ENCODE measurements around the gene DTNA. TPM values are rescaled to one million over a fixed set of nuclear protein-coding genes. Genes with fewer than 3 reads are reported as not detected.

Gene DTNA
- total RNA-seq, 1 donor from 2014 or later = 153 TPM

GRCh38 chr18:34795070-34795732 is 85.1 kb downstream of the DTNA start:
- no peak for DNase-seq (ENCODE audit: missing footprints)
- peak; percentile 88 for ATAC-seq
- intact Hi-C loops (cut with DNase I) = no loop called here

- DNase-seq (ENCODE audit: missing footprints) (no peak), ATAC-seq (no peak)
- intact Hi-C loops (cut with DNase I) = no loop called here
Measured at GRCh38 chr18:34796035-34796657, 86.0 kb downstream of the DTNA start.

- no peak for ATAC-seq
- intact Hi-C loops (cut with DNase I) = no loop called here
- no peak for DNase-seq (ENCODE audit: missing footprints)
Measured at GRCh38 chr18:34799291-34799690, 89.2 kb downstream of the DTNA start.

- intact Hi-C loops (cut with DNase I) = no loop called here
- ATAC-seq (no peak), DNase-seq (ENCODE audit: missing footprints) (no peak)
Measured at GRCh38 chr18:34800381-34800780, 90.3 kb downstream of the DTNA start.

GRCh38 chr18:34801774-34802173 is 91.7 kb downstream of the DTNA start:
- DNase-seq (ENCODE audit: missing footprints) = no peak
- intact Hi-C loops (cut with DNase I) = no loop called here
- ATAC-seq = no peak

GRCh38 chr18:34802959-34803358 is 92.9 kb downstream of the DTNA start:
- DNase-seq (ENCODE audit: missing footprints) = no peak
- no peak for ATAC-seq
- intact Hi-C loops (cut with DNase I) = no loop called here

GRCh38 chr18:34803877-34804400 is 93.8 kb downstream of the DTNA start:
- intact Hi-C loops (cut with DNase I) = no loop called here
- ATAC-seq = no peak
- no peak for DNase-seq (ENCODE audit: missing footprints)

GRCh38 chr18:34805103-34805877 is 95.2 kb downstream of the DTNA start:
- DNase-seq (ENCODE audit: missing footprints) = no peak
- intact Hi-C loops (cut with DNase I) = no loop called here
- no peak for ATAC-seq

- ATAC-seq = no peak
Measured at GRCh38 chr18:34805878-34806351, 95.8 kb downstream of the DTNA start.

GRCh38 chr18:34806527-34806926 is 96.4 kb downstream of the DTNA start:
- ATAC-seq (peak; percentile 21), DNase-seq (ENCODE audit: missing footprints) (no peak)
- intact Hi-C loops (cut with DNase I) = no loop called here

More at GRCh38 chr18:34805878-34806351, 95.8 kb downstream of the DTNA start:
- no peak for DNase-seq (ENCODE audit: missing footprints)
- intact Hi-C loops (cut with DNase I) = no loop called here

- ATAC-seq (no peak), DNase-seq (ENCODE audit: missing footprints) (no peak)
- intact Hi-C loops (cut with DNase I) = no loop called here
Measured at GRCh38 chr18:34807106-34807796, 97.2 kb downstream of the DTNA start.

- intact Hi-C loops (cut with DNase I) = no loop called here
- DNase-seq (ENCODE audit: missing footprints) (no peak), ATAC-seq (no peak)
Measured at GRCh38 chr18:34808389-34808788, 98.3 kb downstream of the DTNA start.

GRCh38 chr18:34809451-34810072 is 99.5 kb downstream of the DTNA start:
- peak; percentile 66 for DNase-seq (ENCODE audit: missing footprints)
- ATAC-seq = peak; percentile 75
- intact Hi-C loops (cut with DNase I) = no loop called here

- intact Hi-C loops (cut with DNase I) = no loop called here
- ATAC-seq (no peak), DNase-seq (ENCODE audit: missing footprints) (no peak)
Measured at GRCh38 chr18:34816183-34816582, 106.1 kb downstream of the DTNA start.

- intact Hi-C loops (cut with DNase I) = no loop called here
- ATAC-seq = no peak
Measured at GRCh38 chr18:34817636-34818035, 107.5 kb downstream of the DTNA start.

GRCh38 chr18:34818064-34818463 is 108.0 kb downstream of the DTNA start:
- intact Hi-C loops (cut with DNase I) = no loop called here
- ATAC-seq = no peak
- DNase-seq (ENCODE audit: missing footprints) = no peak

More at GRCh38 chr18:34817636-34818035, 107.5 kb downstream of the DTNA start:
- DNase-seq (ENCODE audit: missing footprints) = no peak

GRCh38 chr18:34820360-34821065 is 110.4 kb downstream of the DTNA start:
- DNase-seq (ENCODE audit: missing footprints) = no peak
- no peak for ATAC-seq
- intact Hi-C loops (cut with DNase I) = no loop called here

GRCh38 chr18:34821669-34822210 is 111.6 kb downstream of the DTNA start:
- no peak for DNase-seq (ENCODE audit: missing footprints)
- intact Hi-C loops (cut with DNase I) = no loop called here
- ATAC-seq = no peak

Data from Right ventricle myocardium inferior (tissue), 1 donor.